ENCODE results near the gene TUBB3. TPM values are rescaled to one million over a fixed set of nuclear protein-coding genes. Genes with fewer than 3 reads are reported as not detected.

TUBB3 gene
- total RNA-seq, 4 donors from 2014 or later = 0.33 to 2.4 (median 0.68) TPM

DNA sequence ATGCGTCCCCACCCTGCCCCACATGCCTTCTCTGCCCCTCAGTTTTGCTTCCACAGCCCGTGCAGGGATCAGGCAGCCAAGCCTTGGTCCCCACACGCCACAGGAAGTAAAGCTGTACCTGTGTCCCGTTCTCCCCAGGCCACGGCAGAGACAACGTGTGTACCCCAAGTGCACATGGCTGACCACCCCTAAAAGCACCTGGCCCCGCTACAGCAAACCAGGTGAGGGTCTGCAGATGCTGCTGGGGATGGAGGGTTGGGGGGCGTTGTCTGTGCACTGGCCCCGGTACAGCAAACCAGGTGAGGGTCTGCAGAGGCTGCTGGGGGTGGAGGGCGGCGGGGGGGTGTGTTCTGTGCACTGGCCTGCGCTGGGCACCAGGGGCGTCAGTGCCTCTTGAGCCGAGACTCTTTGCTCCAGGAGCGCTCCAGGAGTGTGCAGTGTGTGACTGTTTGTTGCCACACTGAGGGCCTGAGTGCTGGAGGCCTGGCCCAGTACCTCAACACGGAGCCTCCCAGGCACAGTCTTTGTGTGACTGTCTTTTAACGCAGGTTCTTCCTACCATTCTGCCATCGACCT, 31.0 kb upstream of the TUBB3 start:
- H3K27me3 ChIP-seq = no peaks in the 10 kb centered on the region
- WGBS, 2 donors = 92 to 94% methylated on average over 11 to 16 of the region's 18 CpGs
- H3K4me1 ChIP-seq = no peaks in the 10 kb centered on the region
- H3K9me3 ChIP-seq = no peaks in the 10 kb centered on the region
- no peak for TF ChIP-seq POLR2A (IDR thresholded peaks at IDR 0.05)
- peaks cover 83 to 87% of the 10 kb centered on the region in 2 donors for H3K36me3 ChIP-seq
- intact Hi-C loops (cut with DNase I) = no loop called here
- no peak overlapping the region for H3K27ac ChIP-seq
- no peak overlapping the region for H3K4me3 ChIP-seq (replicated peaks in 1 of 3)
- DNase-seq = no peak

DNA sequence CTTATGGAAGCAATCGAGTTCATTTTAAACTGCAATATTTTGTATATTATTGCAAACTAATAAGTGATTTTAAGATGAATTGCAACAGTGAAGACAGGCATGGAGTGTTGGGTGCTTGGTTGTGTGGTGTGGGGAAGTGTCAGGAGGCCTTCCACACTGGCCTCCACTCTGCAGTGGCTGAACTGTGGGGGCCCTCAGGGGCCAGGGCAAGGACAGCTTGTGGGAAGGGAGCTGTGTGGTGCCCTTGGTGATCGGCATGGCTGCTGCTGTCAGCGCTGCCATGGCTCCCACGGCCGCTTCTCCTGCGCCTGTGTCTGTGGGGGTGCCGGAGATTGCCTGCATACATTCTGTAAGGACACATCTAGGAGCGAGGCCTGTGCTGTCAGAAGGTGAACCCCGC, 30.5 kb upstream of the TUBB3 start:
- H3K4me1 ChIP-seq = no peaks in the 10 kb centered on the region
- no peak overlapping the region for H3K27ac ChIP-seq
- H3K9me3 ChIP-seq = no peaks in the 10 kb centered on the region
- H3K27me3 ChIP-seq = no peaks in the 10 kb centered on the region
- TF ChIP-seq POLR2A (IDR thresholded peaks at IDR 0.05) = no peak
- TF ChIP-seq, protein P1, sequence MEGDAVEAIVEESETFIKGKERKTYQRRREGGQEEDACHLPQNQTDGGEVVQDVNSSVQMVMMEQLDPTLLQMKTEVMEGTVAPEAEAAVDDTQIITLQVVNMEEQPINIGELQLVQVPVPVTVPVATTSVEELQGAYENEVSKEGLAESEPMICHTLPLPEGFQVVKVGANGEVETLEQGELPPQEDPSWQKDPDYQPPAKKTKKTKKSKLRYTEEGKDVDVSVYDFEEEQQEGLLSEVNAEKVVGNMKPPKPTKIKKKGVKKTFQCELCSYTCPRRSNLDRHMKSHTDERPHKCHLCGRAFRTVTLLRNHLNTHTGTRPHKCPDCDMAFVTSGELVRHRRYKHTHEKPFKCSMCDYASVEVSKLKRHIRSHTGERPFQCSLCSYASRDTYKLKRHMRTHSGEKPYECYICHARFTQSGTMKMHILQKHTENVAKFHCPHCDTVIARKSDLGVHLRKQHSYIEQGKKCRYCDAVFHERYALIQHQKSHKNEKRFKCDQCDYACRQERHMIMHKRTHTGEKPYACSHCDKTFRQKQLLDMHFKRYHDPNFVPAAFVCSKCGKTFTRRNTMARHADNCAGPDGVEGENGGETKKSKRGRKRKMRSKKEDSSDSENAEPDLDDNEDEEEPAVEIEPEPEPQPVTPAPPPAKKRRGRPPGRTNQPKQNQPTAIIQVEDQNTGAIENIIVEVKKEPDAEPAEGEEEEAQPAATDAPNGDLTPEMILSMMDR (IDR thresholded peaks at IDR 0.05) = no peak
- H3K4me3 ChIP-seq (replicated peaks in 1 of 3) = no peak overlapping the region
- WGBS, 2 donors = 93 to 95% methylated on average over 7 to 9 of the region's 9 CpGs
- intact Hi-C loops (cut with DNase I) = no loop called here
- H3K36me3 ChIP-seq = peaks cover 82 to 83% of the 10 kb centered on the region in 2 donors
- no peak for DNase-seq

DNA sequence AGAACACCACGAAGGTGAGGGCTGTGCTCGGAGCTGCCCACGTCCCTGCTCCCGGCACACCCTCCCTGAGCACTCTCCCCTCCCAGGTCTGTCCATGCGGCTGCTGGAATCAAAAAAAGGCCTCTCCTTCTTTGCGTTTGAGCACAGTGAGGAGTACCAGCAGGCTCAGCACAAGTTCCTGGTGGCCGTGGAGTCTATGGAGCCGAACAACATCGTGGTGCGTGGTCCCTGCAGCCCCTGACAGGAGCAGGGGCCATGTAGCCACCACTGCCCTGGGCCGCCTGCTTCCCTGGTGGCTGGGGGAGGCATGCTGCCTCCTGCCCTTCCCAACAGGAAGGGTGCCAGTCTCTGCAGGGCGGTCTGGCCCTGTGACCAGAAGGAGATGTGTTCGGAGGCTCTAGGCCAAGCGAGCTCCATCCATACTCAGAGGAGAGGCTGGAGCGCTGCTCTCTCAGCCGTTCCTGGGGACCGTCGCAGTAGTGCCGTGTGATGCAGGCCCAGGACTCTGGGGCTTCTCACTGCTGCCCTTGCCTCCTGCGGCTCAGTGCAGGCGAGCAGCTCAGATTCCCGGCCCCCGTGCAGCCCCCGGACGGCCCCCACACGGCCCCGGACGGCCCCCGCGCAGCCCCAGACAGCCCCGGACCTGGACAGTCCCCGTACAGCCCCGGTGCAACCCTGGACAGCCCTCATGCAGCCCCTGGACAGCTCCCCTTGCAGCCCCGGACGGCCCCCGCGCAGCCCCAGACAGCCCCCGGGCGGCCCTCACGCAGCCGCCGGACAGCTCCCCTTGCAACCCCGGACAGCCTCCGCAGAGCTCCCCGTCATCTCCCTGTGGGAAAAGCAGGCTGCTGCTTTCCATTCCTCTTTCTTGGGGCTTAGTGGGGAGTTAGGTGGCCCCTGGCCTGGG, 29.2 kb upstream of the TUBB3 start:
- Histone ChIP-seq H3K9me3 (no peaks in the 10 kb centered on the region), H3K4me1 (no peaks in the 10 kb centered on the region), H3K4me3 (replicated peaks in 1 of 3) (no peak overlapping the region), H3K27ac (no peak overlapping the region), H3K27me3 (no peaks in the 10 kb centered on the region), H3K36me3 (peaks cover 80 to 82% of the 10 kb centered on the region in 2 donors)
- no peak for TF ChIP-seq POLR2A (IDR thresholded peaks at IDR 0.05)
- TF ChIP-seq, protein P1 (IDR thresholded peaks at IDR 0.05) = no peak
- intact Hi-C loops (cut with DNase I) = no loop called here
- DNase-seq = no peak
- 95 to 96% methylated on average over 23 to 24 of the region's 45 CpGs for WGBS, 2 donors

DNA sequence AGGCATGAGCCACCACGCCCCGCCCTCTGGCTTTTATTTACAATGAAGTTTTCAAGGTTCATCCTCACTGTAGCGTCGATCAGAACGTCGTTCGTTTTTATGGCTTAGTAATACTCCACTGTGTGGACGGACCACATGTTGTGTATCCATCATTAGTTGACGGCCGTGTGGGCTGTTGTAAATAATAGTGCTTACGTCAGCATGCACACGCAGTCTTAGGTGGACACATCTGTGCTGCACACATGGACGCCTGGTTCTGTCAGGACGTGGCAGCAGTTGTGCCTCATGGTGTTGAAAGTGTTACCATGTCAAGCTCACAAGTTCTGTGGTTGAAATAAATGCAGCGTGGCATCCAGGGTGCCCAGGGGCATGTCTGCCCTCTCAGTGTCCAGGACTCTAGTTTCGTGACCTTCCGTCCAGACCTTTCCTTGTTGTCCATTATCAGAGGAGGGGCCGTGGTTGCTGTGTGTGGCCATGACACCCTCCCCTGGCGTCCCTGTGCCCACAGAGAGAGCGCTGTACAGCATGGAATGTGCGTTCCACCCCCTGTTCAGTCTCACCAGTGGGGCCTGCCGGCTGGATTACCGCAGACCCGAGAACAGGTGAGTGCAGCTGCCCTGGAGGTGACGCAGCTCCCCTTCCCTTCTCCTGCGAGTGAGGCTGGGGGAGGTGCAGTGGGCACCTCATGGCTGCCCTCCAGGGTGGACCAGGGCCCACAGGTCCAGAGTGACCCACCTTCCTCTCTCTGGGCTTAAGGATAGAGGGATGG, 27.5 kb upstream of the TUBB3 start:
- no peaks in the 10 kb centered on the region for H3K27me3 ChIP-seq
- H3K9me3 ChIP-seq = no peaks in the 10 kb centered on the region
- no peak overlapping the region for H3K4me3 ChIP-seq (replicated peaks in 1 of 3)
- WGBS, 2 donors = 94 to 97% methylated on average over 18 to 24 of the region's 26 CpGs
- H3K36me3 ChIP-seq = peaks cover 79 to 83% of the 10 kb centered on the region in 2 donors
- H3K27ac ChIP-seq = no peak overlapping the region
- TF ChIP-seq, protein P1 (IDR thresholded peaks at IDR 0.05) = no peak
- TF ChIP-seq POLR2A (IDR thresholded peaks at IDR 0.05) = no peak
- DNase-seq = no peak
- no peaks in the 10 kb centered on the region for H3K4me1 ChIP-seq
- intact Hi-C loops (cut with DNase I) = no loop called here

DNA sequence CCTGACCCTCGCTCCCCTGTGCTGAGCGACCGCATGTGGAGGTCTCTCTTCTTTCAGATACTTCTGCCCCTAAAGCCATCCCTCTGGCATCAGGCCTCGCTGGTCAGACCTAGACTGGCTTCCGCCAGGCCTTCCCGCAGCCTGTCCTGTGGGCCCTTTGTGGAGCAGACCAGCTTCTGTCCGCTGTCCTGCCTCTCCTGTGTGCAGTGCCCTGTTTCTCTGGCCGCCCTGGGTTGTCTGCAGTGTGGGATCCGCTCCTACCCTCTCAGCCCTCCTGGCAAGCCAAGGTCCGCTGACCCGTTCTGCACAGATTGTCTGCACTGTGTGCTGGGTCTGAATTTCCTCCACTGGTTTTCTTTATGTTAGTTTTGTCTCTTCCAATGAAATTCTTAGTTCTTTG, 25.9 kb upstream of the TUBB3 start:
- WGBS, 2 donors = 97% methylated on average over 11 of the region's 11 CpGs
- DNase-seq = no peak
- H3K36me3 ChIP-seq = peaks cover 70 to 74% of the 10 kb centered on the region in 2 donors
- intact Hi-C loops (cut with DNase I) = no loop called here
- H3K27ac ChIP-seq = no peak overlapping the region
- H3K4me1 ChIP-seq = no peaks in the 10 kb centered on the region
- no peaks in the 10 kb centered on the region for H3K27me3 ChIP-seq
- TF ChIP-seq, protein P1 (IDR thresholded peaks at IDR 0.05) = no peak
- TF ChIP-seq POLR2A (IDR thresholded peaks at IDR 0.05) = no peak
- H3K4me3 ChIP-seq (replicated peaks in 1 of 3) = no peak overlapping the region
- no peaks in the 10 kb centered on the region for H3K9me3 ChIP-seq

Measured in thyroid gland (tissue), 4 donors.